Ovary (tissue), 9 donors: ENCODE measurements around the gene DIO1. TPM values are rescaled to one million over a fixed set of nuclear protein-coding genes. Genes with fewer than 3 reads are reported as not detected.

Source experiments
- DNase-seq, 5 donors: peaks; one replicate each; pipeline ENCODE4 v3.0.0-alpha.2; 2019 to 2020
- H3K27ac ChIP-seq, 2 donors: fragments of 200-600 bp; one replicate each; pipeline versions ENCODE4 v1.5.1 to v1.8.0; 2019 to 2022
- H3K27me3 ChIP-seq: fragments of 200-600 bp; one replicate; pipeline ENCODE4 v1.8.0; 2022
- H3K36me3 ChIP-seq: fragments of 200-600 bp; sonication (generic); one replicate; pipeline ENCODE4 v1.5.1; 2019
- H3K4me1 ChIP-seq: one replicate; pipeline ENCODE4 v1.8.1; 2013; ENCODE audit warnings: mild to moderate bottlenecking, moderate library complexity; ENCODE audit not compliant: insufficient read depth
- H3K4me3 ChIP-seq: fragments of 200-600 bp; sonication (generic); one replicate; pipeline ENCODE4 v1.5.1; 2017
- H3K9me3 ChIP-seq, 2 donors: fragments of 200-600 bp in 1 of 2; sonication (generic) in 1 of 2; one replicate each; pipeline versions ENCODE4 v1.5.1 to v1.8.1; 2013 to 2019; ENCODE audit warnings: mild to moderate bottlenecking in 1 of 2, moderate library complexity in 1 of 2
- EP300 ChIP-seq: sonication (generic); formaldehyde crosslinking; IDR thresholded peaks from one replicate; pipeline ENCODE4 v1.6.1; 2017; ENCODE audit warnings: antibody characterized with exemption
- POLR2A ChIP-seq: fragments of 450-650 bp; IDR thresholded peaks from one replicate; pipeline ENCODE4 v1.6.1; 2017; ENCODE audit warnings: antibody characterized with exemption, mild to moderate bottlenecking, moderate library complexity
- WGBS, 3 donors: extraction: QIAGEN DNeasy Blood & Tissue Kit in 1 of 3; methylation state at CpG; one replicate each; pipeline versions ENCODE4 v1.1.5 to v1.1.7; 2013 to 2017; 5-methylcytosine and 5-hydroxymethylcytosine counted together
- intact Hi-C, 4 donors: fragments of 100-400 bp; cut with DNase I; formaldehyde crosslinking; loops; one replicate each; pipeline versions ENCODE4 v1.11.0 to v1.15.1; 2022 to 2023
- polyA plus RNA-seq, 2 donors: library from polyadenylated mRNA; stranded (reverse); fragments of 200-250 nt in 1 of 2; fragments of 350-450 nt in 1 of 2; fragmentation: Illumina TruSeq in 1 of 2; extraction: RNeasy Lipid Tissue Mini Kit (QIAGEN cat#74804) in 1 of 2; gene quantifications; one replicate each; pipeline ENCODE4 v1.2.3, GENCODE V29; 2013 to 2014
- total RNA-seq, 7 donors: library from RNA; depleted of rRNA in 2 of 7; stranded (reverse); fragments of >200 nt in 2 of 7; fragmentation: NEBNext Ultra II Directional in 3 of 7; extraction: Animal tissue kit (Norgen Biotek cat#: 25700) in 3 of 7; gene quantifications; one replicate each; pipeline versions ENCODE4 v1.1.0 to v1.2.4, GENCODE V29; 2016 to 2023
- TF ChIP-seq, protein P1 (sequence below), 3 donors: fragments of 450-650 bp in 2 of 3; fragments of 200-600 bp in 1 of 3; IDR thresholded peaks; one replicate each; pipeline versions ENCODE4 v1.5.1 to v1.8.0; 2016 to 2022; ENCODE audit warnings: antibody characterized with exemption in 3 of 3, mild to moderate bottlenecking in 1 of 3
- donor health status: DM: no; HTN: no; CAD: no; lungs with moderate emphysema.
- donor health status: DM: no; HTN: no; CAD: no.
- donor health status: Bipolar disorder and iron deficiency.
- donor health status: DM: yes; HTN: yes; CAD: no.
- donor health status: DM: no; HTN: no; CAD: no.
- donor health status: DM: yes; HTN: yes; CAD: no.

Gene DIO1
- total and polyA plus RNA-seq, 9 donors = 0.46 TPM; not detected in 8

- WGBS, 3 donors = 95 to 98% (median 96%) methylated on average over 2 of the region's 2 CpGs
- no peak for DNase-seq
- intact Hi-C loops = no loop called here
- H3K36me3 ChIP-seq = no peaks in the 10 kb centered on the region
- no peaks in the 10 kb centered on the region for H3K27me3 ChIP-seq
- H3K9me3 ChIP-seq = no peaks in the 10 kb centered on the region
- no peak overlapping the region for H3K27ac ChIP-seq
- H3K4me1 ChIP-seq = no peaks in the 10 kb centered on the region
- no peak overlapping the region for H3K4me3 ChIP-seq
- TF ChIP-seq, protein P1, sequence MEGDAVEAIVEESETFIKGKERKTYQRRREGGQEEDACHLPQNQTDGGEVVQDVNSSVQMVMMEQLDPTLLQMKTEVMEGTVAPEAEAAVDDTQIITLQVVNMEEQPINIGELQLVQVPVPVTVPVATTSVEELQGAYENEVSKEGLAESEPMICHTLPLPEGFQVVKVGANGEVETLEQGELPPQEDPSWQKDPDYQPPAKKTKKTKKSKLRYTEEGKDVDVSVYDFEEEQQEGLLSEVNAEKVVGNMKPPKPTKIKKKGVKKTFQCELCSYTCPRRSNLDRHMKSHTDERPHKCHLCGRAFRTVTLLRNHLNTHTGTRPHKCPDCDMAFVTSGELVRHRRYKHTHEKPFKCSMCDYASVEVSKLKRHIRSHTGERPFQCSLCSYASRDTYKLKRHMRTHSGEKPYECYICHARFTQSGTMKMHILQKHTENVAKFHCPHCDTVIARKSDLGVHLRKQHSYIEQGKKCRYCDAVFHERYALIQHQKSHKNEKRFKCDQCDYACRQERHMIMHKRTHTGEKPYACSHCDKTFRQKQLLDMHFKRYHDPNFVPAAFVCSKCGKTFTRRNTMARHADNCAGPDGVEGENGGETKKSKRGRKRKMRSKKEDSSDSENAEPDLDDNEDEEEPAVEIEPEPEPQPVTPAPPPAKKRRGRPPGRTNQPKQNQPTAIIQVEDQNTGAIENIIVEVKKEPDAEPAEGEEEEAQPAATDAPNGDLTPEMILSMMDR (IDR thresholded peaks at IDR 0.05) = no peak
- TF ChIP-seq EP300 = no peak
- no peak for TF ChIP-seq POLR2A
These were observed 33.4 kb downstream of the DIO1 start for GRCh38 chr1:53927376-53927881.

- H3K27ac ChIP-seq = no peak overlapping the region
- no peak for DNase-seq
- H3K36me3 ChIP-seq = no peaks in the 10 kb centered on the region
- TF ChIP-seq, protein P1 (IDR thresholded peaks at IDR 0.05) = no peak
- intact Hi-C loops = no loop called here
- 89 to 97% (median 91%) methylated on average over 2 of the region's 2 CpGs for WGBS, 3 donors
- H3K4me3 ChIP-seq = no peak overlapping the region
- H3K4me1 ChIP-seq = no peaks in the 10 kb centered on the region
- no peaks in the 10 kb centered on the region for H3K27me3 ChIP-seq
- H3K9me3 ChIP-seq = no peaks in the 10 kb centered on the region
These were observed 35.4 kb downstream of the DIO1 start for GRCh38 chr1:53929246-53929960.

DNA sequence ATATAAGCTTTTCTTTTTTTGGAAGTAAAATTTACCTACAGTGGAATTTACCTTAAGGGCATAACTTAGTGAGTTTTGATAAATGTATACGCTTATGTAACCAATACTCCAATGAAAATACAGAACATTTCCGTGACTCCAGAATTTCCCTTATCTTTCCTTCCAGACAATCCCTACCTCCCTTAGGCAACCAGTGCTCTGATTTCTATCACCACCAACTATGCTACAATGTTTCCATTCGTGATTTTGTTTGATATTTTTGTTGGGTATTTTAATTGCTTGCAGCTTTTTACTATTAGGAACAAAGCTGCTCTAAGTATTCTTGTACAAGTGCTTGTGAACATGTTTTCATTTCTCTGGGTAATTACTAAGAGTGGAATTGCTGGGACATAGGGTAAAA is 36.9 kb downstream of the DIO1 start:
- WGBS, 3 donors = 93 to 96% (median 94%) methylated on average over 3 of the region's 3 CpGs
- TF ChIP-seq EP300 (no peak), POLR2A (no peak)
- TF ChIP-seq, protein P1 (IDR thresholded peaks at IDR 0.05) = no peak

GRCh38 chr1:53931523-53931922 is 37.5 kb downstream of the DIO1 start:
- TF ChIP-seq EP300 = no peak
- TF ChIP-seq POLR2A = no peak
- TF ChIP-seq, protein P1 (IDR thresholded peaks at IDR 0.05) = no peak
- Histone ChIP-seq H3K27ac (no peak overlapping the region), H3K4me1 (no peaks in the 10 kb centered on the region), H3K9me3 (no peaks in the 10 kb centered on the region), H3K36me3 (no peaks in the 10 kb centered on the region), H3K27me3 (no peaks in the 10 kb centered on the region), H3K4me3 (no peak overlapping the region)
- 97 to 98% (median 98%) methylated on average over 2 of the region's 2 CpGs for WGBS, 3 donors
- DNase-seq = no peak
- intact Hi-C loops = no loop called here

More for the DNA sequence above, 36.9 kb downstream of the DIO1 start:
- intact Hi-C loops = no loop called here
- H3K4me3 ChIP-seq = no peak overlapping the region
- no peaks in the 10 kb centered on the region for H3K36me3 ChIP-seq
- H3K27ac ChIP-seq = no peak overlapping the region
- DNase-seq = no peak
- no peaks in the 10 kb centered on the region for H3K4me1 ChIP-seq
- no peaks in the 10 kb centered on the region for H3K27me3 ChIP-seq
- H3K9me3 ChIP-seq = no peaks in the 10 kb centered on the region
